Measurements from ENCODE around the gene ZNF331.

The ZNF331 gene

DNA sequence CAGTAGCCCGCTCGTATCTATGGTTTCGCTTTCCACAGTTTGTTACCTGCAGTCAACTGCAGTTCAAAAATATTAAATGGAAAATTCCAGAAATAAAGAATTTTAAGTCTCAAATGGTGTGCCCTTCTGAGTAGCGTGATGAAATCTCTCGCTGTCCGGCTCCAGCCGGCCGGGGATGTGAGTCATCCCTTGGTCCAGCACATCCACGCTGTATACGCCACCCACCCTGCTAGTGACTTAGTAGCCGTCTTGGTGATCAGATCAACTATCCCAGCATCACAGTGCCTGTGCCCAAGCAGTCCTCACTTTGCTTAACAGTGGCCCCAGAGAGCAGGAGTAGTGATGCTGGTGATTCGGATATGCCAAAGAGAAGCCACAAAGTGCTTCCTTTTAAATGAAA, 40.0 kb downstream of the ZNF331 start:
- no peak for DNase-seq

GRCh38 chr19:53579518-53579917, 41.6 kb downstream of the ZNF331 start:
- DNase-seq = no peak

GRCh38 chr19:53580871-53581835, 43.2 kb downstream of the ZNF331 start:
- no peak for DNase-seq

DNA sequence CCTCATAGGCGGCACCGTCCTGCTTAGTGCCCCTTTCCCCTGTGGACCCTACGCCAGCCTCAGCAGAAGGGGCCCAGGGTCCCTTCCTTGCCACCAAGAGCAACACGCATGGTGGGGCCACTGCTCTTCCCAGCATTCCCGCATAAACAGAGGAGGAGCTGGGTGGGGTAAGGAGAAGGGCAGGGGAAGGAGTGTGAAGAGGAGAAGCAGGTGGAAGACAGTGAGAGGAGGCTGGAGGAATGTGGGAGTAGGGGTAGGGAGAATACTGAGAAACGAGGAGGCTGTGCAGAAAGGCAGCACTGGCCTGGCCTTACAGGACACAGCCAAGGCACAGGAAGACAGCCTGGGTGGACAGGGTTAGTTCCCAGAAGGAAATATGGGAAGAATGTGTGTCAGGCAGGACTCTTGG, 43.9 kb downstream of the ZNF331 start:
- no peak for DNase-seq

- no peak for DNase-seq
These were observed 45.2 kb downstream of the ZNF331 start for GRCh38 chr19:53583181-53583580.

GRCh38 chr19:53586277-53586691, 48.3 kb downstream of the ZNF331 start:
- DNase-seq = no peak

- no peak for DNase-seq
These were observed 57.0 kb downstream of the ZNF331 start for GRCh38 chr19:53594811-53595509.

- no peak for DNase-seq
These were observed 57.5 kb downstream of the ZNF331 start for GRCh38 chr19:53595510-53595867.

GRCh38 chr19:53596056-53596455, 58.1 kb downstream of the ZNF331 start:
- DNase-seq = no peak

DNA sequence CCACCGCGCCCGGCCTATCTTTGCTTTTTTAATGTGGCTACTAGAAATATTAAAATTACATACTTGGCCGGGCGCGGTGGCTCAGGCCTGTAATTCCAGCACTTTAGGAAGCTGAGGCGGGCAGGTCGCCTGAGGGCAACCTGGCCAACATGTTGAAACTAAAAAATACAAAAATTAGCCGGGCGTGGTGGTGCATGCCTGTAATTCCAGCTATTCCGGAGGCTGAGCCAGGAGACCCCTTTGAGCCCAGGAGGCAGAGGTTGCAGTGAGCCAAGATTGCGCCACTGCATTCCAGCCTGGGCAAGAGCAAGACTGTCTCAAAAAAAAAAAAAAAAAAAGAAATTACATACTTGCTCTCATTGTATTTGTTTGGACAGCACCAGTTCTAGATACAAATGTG, 59.1 kb downstream of the ZNF331 start:
- DNase-seq = no peak

DNA sequence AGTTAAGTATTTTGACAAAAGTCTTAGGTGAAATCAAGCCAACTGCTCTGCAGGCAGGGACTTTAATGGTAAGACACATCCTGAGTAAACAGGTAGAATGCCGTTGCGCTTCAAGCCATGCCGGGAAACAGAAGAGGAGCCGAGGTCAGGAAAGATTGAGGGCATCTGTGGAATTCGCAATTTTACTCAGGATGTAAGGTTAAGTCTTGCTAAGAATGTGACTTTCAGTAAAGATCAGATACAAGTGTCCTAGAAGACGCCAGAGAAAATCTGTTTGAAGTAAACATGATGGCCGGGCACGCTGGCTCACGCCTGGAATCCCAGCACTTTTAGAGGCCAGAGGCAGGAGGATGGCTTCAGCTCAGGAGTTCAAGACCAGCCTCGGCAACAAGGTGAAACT, 60.4 kb downstream of the ZNF331 start:
- DNase-seq = no peak

DNA sequence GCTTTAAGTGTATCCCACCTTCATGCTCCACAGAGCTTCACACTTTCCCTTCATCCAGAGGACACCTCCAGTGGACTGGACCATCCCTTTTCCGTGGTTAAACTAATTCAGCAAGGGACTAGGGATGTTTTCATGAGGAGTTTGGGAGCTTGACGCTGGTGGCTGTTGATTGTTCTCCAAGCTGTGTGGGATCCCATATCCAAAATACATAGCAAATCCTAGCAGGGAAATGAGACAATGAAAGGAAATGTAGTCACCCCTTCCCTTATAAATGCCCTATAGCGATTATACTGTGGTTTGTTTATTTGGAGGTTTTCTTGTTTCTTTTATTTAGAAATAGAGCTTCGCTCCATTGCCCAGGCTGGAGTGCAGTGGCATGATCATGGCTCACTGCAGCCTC, 62.3 kb downstream of the ZNF331 start:
- no peak for DNase-seq

DNA sequence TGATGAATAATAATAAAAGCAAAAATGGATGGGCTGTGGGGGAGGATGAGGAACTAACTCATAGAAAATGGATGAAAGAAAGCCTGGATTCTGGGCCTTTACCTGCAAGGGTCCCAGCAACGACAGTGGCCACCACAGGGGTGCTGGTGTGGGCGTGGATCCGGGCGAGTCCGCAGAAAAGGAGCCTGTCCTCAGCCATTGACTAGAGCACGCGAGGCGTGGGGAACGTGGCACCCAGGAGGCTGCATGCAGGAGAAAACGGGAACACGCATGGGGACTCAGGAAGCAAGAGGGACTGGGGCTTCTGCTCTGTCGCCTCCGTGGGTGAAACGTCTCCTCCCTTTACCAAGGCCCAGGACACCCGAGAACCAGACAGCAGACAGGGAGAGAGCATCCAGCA, 68.1 kb downstream of the ZNF331 start:
- DNase-seq = no peak

DNA sequence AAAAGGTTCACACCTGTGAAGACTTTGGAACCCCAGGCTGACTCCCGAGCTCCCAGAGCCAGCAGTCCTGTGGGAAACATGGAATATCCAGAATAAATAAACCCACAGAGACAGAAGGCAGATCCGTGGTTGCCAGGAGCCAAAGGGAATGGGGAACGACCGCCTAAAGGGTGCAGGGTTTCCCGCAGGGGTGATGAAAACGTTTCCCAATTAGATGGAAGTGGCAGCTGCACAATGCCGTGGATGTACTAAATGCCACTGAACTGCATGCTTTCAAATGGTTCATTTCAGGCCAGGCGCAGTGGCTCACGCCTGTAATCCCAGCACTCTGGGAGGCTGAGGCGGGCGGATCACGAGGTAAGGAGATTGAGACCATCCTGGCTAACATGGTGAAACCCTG, 70.4 kb downstream of the ZNF331 start:
- DNase-seq = no peak

DNA sequence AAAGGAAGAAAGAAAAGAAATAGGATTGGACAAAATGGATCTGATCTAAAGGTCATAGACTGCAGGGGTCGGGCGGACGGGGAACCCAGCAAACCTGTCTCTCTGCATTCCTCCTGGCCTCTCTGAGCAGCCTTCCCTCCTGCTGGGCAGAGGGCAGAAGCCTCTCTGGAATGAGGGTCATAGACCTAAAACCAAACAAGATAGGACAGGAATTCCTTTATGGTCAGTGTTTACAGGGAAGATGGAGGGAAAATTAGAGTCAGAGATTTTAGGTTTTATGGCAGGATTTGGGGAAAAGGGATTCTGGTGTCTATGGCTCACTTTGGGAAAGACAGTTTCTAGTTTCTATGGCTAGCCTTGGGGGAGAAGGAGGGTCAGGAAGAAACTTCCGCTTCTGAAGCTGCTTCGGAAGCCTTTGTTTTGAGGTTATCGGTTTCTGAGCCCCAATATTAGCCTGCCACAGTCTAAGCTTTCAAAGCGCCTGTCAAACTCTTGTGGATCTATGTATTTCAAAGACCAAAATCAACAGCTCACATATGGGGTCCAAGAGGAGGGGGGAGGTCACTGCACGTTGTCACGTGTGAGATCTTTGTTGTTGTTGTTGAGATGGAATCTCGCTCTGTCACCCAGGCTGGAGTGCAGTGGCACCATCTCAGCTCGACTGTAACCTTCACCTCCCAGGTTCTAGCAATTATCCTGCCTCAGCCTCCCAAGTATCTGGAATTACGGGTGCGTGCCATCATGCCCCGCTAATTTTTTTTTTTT, 75.0 kb downstream of the ZNF331 start:
- no peak for DNase-seq

DNA sequence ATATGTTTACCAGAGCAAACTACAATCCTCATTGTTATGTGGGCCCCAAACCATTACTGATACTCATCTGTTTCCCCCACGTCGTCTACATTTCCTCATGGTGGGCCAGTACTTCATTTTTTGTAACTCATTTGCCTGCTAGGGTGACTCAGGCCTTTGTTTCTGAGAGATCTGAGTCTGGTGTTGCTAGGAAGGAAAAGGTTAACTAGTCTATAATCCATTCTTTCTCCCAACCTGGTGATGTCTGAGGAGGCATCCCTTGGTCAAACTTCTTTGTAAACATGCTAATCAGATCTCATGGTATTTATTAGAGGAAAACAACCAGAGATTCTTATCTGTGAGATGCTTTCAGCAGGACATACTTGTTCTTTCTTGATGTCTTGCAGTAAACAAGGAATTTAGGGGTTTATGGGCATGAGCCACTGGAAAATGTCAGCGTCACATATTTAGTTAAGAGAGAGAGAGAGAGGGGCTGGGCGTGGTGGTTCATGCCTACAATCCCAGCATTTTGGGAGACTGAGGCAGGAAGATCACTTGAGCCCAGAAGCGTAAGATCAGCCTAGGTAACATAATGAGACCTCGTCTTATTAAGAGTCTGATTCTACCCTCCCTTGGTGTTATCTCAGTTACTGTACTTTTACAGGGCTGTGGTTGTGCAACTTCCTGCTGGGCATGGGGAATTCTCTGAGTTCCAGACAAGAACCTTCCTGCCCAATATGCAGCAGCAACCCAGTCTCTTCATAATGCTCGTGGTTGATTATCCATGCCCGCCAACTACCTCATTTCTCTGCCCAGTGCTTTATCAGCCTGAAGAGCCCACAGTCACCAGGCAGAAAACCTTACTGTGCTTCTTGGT, 84.2 kb downstream of the ZNF331 start:
- no peak for DNase-seq

GRCh38 chr19:53624771-53625545, 87.0 kb downstream of the ZNF331 start:
- no peak for DNase-seq

DNA sequence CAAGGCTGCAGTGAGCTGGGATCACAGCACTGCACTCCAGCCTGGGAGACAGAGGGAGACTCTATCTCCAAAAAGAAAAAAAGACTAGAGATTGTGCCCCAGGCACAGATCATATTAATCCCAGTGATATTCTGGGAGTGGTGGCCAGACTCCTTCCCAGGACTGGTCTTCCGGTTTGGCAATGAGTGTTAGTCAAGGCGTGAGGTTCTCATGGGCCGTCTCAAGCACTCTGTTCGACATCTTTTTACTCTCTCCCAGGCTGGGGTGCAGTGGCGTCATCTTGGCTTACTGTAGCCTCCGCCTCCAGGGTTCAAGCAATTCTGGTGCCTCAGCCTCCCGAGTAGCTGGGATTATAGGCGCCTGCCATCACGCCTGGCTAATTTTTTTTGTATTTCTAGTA, 88.5 kb downstream of the ZNF331 start:
- no peak for DNase-seq

GRCh38 chr19:53626976-53627375, 89.0 kb downstream of the ZNF331 start:
- DNase-seq = no peak

Data from fibroblast of skin of right biceps (primary cell).